Measurements from ENCODE around the gene ADK.

ADK gene

DNA sequence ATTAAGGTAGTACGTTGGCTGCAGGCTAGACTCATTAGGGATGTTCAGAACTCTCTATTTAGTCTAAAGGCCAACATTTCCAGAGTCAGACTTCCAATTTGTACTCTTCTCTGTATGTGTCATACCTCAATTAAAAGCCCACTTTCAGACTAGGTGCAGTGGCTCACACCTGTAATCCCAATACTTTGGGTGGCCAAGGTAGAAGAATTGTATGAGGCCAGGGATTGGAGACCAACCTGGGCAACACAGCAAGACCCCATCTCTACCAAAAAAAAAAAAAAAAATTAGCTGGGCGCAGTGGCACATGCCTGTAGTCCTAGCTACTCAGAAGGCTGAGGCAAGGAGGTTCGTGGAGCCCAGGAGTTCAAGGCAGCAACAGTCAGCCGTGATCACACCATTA, 484.6 kb downstream of the ADK start:
- DNase-seq = no peak

DNA sequence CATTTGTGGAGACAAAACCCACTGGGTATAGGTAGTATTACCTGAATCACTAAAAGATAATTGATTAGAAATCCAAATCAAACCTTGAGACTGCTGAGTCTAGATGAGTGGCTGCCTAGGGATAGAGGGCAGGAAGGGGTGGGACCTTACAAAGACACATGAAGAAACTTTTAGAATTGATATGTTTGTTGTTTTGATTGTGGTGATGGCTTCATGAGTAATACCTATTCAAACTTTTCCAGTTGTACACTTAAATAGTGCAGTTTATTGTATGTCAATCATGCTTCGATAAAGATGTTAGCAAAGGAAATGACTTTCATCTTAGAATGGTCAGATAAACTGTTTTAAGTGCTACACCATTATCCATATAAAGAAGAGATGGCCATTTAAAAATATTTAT, 486.7 kb downstream of the ADK start:
- DNase-seq = no peak

DNA sequence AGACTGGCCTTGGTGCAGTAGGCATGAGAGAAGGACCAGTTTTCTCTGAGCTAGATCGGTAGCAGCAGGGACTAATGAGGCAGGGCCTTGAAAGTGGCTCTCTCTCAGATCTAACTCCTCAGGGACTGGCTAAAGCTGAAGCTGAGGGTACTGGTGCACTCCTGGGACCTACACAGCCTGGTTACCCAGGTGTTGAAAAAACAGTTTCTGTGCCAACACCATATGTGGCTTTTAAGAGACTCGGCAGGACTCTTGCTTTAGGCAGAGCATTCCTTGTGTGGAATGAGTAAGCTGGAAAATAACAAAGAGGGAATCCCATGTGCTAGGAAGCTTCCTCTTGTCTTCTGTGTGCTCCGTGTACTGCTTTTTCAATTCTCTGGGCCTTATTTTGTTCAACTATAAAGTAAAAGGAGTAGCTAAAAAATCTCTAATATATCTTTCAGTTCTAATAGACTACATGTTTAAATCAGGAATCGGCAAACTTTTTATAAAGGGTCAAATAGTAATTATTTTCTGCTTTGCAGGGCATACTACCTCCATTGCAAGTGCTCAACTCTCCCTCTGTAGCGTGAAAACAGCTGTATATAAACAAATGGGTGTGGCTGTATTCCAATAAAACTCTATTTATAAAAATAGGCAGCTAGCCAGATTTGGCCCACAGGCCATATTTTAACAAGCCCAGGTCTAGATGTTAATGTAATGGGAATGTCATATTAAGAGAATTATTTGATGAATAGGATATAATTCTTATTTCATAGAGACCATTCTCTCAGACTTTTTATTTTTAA, 489.3 kb downstream of the ADK start:
- DNase-seq = peak; percentile 4

DNA sequence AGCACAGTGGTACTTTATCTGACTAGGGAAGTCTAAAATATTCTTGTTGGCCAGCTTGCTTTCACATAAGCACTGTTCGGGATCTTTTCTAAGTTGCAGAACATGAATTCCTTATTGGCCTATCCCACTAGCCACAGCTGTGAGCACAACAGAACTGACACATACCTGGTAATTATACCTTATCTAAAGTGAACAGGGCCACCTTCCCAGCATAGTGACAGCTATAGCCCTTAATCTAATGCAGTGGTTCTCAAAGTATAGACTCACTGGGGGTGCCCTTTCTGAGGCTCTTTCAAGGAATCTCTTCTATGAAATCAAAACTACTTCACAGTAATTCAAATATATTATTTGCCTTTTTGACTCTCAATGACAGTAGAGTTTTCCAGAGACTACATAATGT, 490.6 kb downstream of the ADK start:
- no peak for DNase-seq

DNA sequence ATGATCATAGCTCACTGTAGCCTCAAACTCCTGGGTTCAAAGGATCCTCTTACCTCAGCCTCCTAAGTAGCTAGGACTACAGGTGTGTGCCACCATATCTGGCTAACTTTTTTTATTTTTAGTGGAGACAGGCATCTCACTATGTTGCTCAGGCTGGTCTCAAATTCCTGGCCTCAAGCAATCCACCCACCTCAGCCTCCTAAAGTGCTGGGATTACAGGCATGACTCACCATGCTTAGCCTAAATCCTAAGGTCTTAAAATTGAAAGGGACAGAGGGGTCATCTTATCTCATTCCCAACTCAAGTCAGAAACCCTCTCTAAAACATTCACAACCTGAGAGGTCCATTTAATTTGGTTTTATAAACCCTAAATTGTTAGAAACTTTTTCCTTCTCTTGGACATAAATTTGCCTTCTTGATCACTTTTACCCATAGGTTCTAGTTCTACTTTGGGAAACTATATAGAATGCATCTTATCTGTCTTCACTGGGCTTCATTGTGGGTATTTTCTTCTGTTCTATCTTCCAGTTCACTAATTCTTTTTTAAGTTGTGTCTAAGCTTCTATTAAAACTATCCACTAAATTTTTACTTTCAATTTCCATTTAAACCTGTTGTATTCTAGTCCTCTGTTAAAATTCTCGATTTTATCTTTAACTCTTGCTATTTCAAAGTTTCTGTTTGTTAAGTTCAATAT, 492.0 kb downstream of the ADK start:
- no peak for DNase-seq

DNA sequence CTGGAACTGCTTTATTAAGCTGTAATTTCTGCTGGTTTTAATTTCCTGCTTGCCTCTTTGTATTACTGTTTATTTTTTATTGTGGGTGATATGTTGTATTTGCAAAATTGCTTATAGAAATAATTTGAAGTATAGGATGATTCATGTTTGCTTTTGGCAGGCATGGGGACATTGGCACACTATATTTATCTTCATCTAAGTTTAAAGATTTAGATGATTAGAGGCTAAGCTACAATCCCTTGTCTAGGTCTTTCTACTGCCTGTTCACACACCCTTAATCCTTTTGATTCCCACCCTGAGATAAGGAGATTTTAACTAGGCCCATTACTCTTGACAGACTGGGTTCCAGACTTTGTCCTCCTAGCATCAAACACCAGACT, 492.6 kb downstream of the ADK start:
- no peak for DNase-seq

DNA sequence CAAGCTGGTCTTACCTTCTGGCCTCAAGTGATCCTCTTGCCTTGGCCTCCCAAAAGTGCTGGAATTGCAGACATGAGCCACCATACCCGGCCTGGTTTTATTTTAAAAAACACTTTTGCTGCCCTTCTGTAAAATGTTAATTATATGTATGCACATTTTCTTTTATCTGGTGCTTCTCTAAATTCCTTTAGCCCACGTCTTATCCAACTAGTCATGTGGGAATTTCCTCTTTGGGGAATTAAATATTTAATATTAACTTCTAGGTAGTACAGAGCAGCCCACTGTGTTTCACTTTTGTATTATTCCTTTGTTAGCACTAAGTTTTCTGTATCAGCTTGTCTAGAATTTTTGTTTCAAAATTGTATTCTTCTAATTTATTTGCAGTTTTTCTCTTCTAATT, 493.7 kb downstream of the ADK start:
- no peak for DNase-seq

DNA sequence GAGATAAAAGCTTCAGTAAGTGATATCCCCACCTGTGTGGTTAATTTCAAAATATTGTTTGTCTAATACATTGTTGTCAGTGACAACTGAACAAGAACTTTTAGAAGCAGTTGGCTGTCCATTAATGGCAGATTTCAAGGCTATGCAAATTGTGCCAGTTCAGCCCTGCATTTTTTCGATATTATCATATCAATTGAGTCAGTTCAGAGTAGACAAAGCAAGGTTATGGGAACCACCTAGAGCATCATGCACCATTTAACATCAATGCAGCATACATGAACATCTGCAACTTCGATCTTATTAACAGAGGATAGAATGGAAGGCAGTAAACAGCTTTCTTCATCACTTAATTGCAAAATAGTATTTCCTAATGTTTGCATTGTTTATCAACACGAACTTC, 494.7 kb downstream of the ADK start:
- no peak for DNase-seq

DNA sequence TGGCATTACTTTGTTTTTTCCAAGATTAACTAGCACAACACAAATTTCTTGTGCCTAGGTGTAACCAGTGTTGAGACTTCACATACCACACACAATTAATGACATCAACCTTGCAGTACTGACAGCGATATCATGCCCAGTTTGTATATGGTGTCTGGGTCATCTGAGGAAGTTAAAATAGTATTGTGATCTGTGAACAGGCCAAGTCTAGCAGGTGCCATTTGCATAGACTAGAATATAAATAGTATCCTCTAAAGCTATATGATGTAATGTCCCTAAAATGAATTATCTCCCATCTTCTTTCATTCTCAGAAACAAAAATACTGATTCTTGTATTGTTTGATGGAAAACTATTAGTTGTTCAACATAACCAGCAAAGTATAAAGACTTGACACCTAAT, 499.6 kb downstream of the ADK start:
- no peak for DNase-seq

DNA sequence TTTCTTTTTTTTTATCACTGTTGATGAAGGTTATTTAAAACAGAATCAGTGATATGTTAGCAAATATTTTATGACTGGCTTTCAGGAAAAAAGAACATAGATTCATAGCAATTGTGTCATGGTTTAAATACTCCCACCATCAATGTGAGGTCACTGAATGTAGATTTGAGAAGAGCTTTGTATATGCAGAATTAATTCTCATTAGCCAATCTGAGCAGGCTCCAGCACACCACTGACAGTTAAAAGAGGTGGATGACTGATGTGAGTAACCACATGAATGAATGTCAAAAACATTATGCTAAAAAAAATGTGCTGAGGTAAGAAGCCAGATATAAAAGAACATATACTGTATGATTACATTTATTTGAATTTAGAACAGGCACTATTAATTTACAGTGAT, 500.5 kb downstream of the ADK start:
- DNase-seq = peak; percentile 5

DNA sequence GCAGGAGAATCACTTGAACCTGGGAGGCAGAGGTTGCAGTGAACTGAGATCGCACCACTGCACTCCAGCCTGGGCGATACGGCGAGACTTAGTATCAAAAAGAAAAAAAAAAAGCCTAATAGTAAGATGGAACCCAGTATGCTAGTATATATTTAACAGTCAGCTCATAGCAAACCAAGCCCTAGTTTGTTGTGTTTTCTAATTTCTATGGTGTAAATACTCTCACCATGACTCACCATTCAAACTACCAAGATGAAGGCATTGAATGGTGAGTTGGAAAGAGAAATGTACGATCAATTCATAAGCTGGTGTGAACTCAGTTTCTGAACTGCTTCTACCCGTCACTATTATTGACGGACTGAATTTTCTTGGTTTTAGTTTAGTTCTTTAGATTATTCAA, 501.6 kb downstream of the ADK start:
- peak; percentile 7 for DNase-seq

DNA sequence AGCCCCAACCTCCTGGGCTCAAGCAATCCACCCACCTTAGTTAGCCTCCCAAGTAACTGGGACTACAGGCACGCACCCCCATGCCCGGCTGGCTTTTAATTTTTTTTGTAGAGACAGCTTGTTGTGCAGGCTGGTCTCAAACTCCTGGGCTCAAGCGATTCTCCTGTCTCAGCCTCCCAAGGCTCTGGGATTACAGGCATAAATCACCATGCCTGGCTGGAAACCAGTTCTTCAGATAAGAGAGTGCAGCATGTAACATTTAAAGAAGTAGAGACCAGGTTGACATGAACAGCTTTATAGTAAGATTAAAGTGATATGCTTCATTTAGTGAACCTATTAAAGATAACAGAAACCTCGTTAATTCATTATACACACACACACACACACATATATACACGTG, 507.5 kb downstream of the ADK start:
- DNase-seq = no peak

DNA sequence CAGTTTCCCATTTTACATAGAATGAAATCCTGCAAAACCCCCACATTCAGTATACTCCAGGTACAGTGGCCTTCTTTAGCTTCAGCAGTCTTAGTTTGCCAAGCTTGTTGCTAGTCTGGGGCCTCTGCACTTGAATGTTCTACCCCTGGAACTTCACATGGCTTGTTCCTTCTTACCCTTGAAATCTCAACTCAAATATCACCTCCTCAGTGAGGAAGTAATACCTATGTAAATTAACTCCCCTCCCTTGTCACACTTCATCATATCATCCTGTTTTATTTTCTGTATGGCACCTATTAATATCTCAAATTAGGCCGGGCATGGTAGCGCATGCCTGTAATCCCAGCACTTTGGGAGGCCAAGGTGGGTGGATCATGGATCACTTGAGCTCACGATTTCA, 511.6 kb downstream of the ADK start:
- DNase-seq = no peak

DNA sequence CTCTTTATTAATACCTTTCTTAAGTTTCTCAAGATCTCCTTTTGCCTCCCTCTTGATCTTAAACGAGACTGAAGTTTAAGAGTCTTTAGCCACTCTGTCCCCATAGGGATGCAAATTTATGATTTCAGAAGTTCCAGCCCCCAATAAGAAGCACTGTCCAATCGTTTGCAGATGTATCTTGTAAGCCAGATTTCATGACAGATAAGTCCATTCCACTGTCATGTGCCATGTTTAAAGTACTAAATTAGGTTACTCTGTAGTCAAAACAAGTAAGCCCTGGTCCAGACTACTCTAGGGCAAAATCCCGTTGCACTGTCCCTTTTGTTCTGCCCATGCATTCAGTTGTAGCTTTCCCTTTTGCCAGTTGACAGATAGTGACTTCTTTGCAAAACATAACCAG, 518.2 kb downstream of the ADK start:
- no peak for DNase-seq

DNA sequence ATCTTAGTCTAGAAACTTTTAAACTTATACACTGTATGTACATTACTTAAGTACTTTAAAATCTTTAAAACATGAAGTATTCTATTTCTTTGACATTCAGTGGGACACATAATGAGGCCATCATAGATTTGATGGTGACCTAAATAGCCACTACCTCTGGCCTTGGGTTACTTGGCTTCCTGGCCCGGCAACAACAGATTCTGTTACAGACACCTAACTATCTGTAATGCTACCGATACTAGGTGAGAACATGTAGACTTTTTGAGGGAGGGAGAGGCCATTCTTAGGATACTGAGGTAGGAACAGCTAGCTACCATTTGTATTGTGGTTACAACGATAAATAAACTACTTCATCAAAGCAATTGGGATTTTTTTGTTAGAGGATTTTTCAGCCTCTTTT, 520.7 kb downstream of the ADK start:
- DNase-seq = no peak

DNA sequence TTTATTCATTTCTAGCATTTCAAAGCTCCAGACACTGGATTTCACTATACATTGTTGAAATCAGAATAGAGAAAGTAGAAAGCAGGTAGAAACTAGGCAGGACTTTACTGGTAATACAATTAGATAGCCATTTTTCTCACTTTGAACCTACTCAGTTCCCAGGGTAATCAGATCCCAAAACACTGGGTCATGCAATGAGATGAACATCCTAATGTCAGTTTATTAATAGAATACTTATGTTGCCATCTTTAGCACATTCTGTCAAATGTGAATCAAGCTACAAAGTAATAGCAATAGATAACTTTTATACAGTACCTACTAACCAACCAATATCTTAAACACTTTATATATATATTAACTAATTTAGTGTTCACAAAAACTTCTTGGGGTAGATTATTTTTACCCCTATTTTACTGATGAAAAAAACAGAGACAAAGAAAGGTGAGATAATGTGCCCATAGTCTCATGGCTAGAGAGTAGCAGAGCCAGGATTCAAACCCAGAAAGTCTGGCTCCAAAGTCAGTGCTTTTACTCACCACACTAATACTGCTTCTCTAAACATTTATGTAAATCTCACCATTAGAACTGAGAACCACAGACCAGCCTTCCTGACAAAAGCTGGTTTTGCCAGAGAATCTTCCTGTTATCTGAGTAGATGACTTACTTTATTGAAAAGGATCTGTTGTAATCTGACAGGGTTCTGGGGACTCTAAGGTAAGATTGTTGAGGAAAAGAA, 521.6 kb downstream of the ADK start:
- no peak for DNase-seq

DNA sequence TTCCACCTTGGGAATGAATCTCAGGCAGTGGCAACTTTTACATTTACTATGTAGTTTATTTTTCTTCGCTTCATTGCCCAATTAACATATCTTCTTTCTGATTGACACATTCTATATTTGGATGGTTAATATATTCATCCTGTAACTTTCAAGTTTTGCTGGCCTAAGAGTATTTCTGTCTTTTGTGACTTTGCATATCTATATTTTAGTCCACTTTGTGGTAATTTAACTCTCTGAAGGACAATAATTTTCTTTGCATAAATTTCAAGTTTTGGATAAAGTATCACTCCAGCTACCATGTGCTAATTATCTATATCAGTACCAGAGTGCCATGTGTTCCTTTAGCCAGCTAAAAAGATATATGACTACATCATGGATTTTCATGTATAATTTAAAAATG, 523.9 kb downstream of the ADK start:
- DNase-seq = no peak

DNA sequence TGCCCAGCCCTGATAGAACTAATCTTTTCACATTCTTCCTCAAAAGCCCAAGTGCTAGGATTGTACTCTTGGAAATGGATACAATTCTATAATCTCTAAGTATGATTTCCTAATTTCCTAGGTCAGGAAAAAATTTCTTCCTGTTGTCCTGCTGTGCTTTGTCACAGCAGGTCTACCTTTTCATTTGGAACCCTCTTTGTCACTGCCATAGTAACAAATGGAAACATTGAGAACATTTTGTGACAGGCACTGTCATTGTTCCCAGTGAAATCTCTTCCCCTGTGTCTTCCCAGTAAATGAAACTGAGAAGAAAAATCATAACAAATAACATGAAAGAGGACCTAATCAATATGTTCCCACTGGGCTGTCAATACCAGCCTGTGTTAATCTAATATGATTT, 524.5 kb downstream of the ADK start:
- DNase-seq = no peak

DNA sequence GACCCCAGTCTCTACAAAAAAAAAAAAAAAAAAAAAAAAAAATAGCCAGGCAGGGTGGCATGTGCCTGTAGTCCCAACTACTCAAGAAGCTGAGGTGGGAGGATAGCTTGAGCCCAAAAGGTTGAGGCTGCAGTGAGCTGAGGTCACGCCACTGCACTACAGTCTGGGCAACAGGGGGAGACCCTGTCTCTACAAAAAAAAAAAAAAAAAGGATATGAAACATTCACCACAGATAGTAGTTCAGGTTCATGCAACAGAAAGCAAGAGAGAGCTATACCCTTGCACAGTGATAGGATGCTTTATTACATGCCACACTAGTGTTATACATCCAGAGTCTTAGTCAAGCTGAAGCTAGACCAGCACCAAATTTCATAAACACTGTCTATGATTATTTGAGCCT, 526.9 kb downstream of the ADK start:
- DNase-seq = no peak

DNA sequence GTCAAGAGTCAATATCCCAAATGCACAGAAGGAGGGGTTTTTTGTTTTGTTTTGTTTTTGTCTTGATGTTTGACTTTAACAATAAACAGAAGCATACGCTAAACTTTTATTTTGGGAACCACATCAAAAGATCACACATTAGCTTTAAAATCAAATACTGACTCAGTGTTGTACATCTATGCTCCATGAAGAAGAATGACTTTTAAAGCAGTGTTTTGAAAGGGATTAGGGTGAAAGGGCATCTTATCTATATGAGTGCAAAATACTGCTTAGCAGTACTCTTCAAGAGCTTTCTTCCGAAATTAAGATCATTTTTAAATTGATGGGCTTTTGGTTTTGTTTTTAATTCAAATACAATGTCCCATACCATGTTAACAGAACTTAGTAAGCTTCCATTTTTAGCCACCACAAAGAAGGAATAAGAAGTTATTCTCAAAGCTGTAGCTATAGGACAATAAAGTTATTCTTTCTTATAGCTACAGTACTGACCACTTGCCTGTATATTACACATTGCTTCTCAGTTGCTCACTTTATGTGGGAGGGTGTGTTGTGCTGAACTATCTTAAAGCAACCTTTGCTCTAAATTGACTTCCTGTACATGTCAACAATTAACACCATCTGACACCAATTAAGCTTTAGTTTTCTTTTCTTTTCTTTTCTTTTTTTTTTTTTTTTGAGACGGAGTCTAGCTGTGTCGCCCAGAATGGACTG, 531.1 kb downstream of the ADK start:
- peak; percentile 19 for DNase-seq

DNA sequence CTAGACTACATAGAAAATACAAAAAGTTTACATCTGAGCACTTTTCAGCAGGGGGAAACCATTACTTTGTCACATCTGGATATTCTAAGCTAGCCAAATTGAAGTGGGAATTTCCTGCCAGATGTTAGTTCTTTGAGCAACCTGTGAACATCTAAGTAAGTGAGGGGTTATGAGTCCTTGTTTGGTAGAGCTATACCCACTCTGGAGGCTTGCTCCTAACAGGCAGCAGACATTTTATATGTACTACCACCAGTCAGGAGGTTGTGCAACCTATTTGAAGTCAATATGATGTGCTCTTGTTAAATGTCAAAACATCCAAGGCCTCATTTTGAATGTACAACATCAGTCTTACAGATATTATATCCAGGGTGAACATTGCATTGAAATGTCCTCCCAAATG, 532.0 kb downstream of the ADK start:
- DNase-seq = no peak

DNA sequence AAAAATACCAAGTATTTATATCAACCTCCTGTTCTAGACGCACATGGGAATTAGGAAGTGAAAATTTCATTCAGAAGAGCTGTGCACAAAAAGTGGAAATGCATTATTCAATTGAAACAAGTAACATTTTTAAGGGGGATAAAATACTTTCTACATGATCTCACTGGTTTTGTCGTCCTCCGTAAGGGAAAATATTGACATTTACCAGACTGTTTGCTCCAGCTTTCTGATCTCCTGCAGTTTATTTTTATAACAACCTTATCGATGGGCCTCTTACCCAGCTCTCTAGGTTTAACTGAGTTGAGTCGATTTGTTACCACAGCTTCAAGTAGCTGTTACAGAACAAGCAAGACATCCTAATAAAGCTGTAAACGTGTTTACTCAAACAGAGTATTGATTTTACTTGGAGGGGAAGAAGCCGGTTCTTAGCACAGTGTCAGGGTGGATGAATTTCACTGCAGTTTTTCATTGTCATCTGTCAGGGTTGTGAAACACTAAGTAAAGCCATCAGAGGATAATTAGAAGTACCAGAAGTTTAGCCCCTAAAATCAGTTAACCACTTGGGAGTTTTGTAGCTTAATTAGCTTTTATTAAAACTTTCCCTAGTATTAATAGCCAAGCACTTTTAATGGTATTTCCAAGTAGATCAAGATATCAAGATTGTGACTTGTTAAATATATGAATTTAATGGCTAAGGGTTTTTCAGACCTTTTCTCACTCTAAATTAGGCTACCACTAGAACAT, 532.8 kb downstream of the ADK start:
- no peak for DNase-seq

DNA sequence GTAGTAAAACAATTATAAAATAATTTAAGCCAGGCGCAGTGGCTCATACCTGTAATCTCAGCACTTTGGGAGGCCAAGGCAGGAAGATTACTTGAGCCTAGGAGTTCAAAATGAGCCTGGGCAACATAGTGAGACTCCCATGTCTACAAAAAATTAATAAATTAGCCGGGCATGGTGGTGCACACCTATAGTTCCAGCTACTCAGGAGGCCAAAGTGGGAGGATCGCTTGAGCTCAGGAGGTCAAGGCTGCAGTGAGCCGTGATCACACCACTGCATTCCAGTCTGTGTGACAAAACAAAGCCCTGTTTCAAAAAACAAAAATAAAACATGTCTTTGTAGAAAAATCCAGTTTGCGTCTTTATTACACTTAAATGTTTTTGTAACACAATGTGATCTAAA, 533.4 kb downstream of the ADK start:
- no peak for DNase-seq
